ENCODE data around the gene C4A.
"Not testable (repeated sequence)": the region's sequence is repeated elsewhere in the genome, so short reads cannot be mapped to it uniquely, and the experiment has no call there.

C4A gene

GRCh38 chr6:32037598-32038524, 56.0 kb downstream of the C4A start, which contains the start of gene CYP21A2:
Gene CYP21A2 (plus strand): TSS chr6:32038415. CDS start chr6:32038423, 8 bp downstream.
- not testable (repeated sequence) for DNase-seq

GRCh38 chr6:32038878-32039277, 57.0 kb downstream of the C4A start:
- DNase-seq, result not testable (repeated sequence)

- not testable (repeated sequence) for DNase-seq
Observed at GRCh38 chr6:32039321-32040274, 57.7 kb downstream of the C4A start.

GRCh38 chr6:32040299-32041049, 58.6 kb downstream of the C4A start:
- DNase-seq, result not testable (repeated sequence)

- DNase-seq, result not testable (repeated sequence)
Observed at GRCh38 chr6:32041050-32041321, 59.1 kb downstream of the C4A start.

GRCh38 chr6:32041385-32041784, 59.5 kb downstream of the C4A start:
- not testable (repeated sequence) for DNase-seq

- not testable (repeated sequence) for DNase-seq
Observed at GRCh38 chr6:32042276-32042675, 60.4 kb downstream of the C4A start.

- DNase-seq, result not testable (repeated sequence)
Observed at GRCh38 chr6:32043589-32044380, 61.9 kb downstream of the C4A start.

GRCh38 chr6:32044916-32045315, 63.1 kb downstream of the C4A start:
- DNase-seq, result not testable (repeated sequence)

- peak; percentile 8 for DNase-seq
Observed at GRCh38 chr6:32045811-32046449, 64.1 kb downstream of the C4A start.

- no peak for DNase-seq
Observed at GRCh38 chr6:32046450-32047083, 64.7 kb downstream of the C4A start.

- no peak for DNase-seq
Observed at GRCh38 chr6:32047084-32047478, 65.2 kb downstream of the C4A start.

GRCh38 chr6:32047539-32047854, 65.6 kb downstream of the C4A start:
- DNase-seq, result no peak

GRCh38 chr6:32047855-32048766, 66.3 kb downstream of the C4A start:
- DNase-seq, result peak; percentile 56

- DNase-seq, result not testable (repeated sequence)
Observed at GRCh38 chr6:32049149-32049548, 67.3 kb downstream of the C4A start.

GRCh38 chr6:32049736-32050135, 67.9 kb downstream of the C4A start:
- DNase-seq, result not testable (repeated sequence)

GRCh38 chr6:32050562-32050961, 68.7 kb downstream of the C4A start:
- DNase-seq, result no peak

All from hematopoietic multipotent progenitor cell treated with erythropoietin and hydrocortisone succinate and interleukin-3 and kit ligand, for 8 days (in vitro differentiated cells).